ENCODE measurements around the gene RNF145. TPM values are rescaled to one million over a fixed set of nuclear protein-coding genes. Genes with fewer than 3 reads are reported as not detected.

The RNF145 gene
- total and polyA plus RNA-seq, 2 of the 13 experiments (the other 11 are each of a cell fraction or from before 2014, with no cell fraction given): 24.6 TPM

- TF ChIP-seq UBTF (CRISPR knock-in tag; IDR thresholded peaks at IDR 0.05) (no peak), KDM4B (CRISPR knock-in tag; IDR thresholded peaks at IDR 0.05) (no peak), MAX (IDR thresholded peaks at IDR 0.05) (no peak), IRF2 (CRISPR knock-in tag; IDR thresholded peaks at IDR 0.05) (no peak), CERS6 (CRISPR knock-in tag; IDR thresholded peaks at IDR 0.05) (no peak), HOXD1 (CRISPR knock-in tag; IDR thresholded peaks at IDR 0.05) (no peak), ZNF513 (CRISPR knock-in tag; conservative IDR thresholded peaks at IDR 0.05) (no peak), ZNF431 (CRISPR knock-in tag; IDR thresholded peaks at IDR 0.05; ENCODE audit: borderline replicate concordance, low read depth) (no peak), SMARCE1 (IDR thresholded peaks at IDR 0.05; ENCODE audit: borderline replicate concordance) (no peak), ZNF12 (CRISPR knock-in tag; IDR thresholded peaks at IDR 0.05) (no peak), PHF21A (CRISPR knock-in tag; IDR thresholded peaks at IDR 0.05) (no peak), GPN1 (CRISPR knock-in tag; IDR thresholded peaks at IDR 0.05; ENCODE audit: borderline replicate concordance) (no peak), ZNF333 (CRISPR knock-in tag; IDR thresholded peaks at IDR 0.05; ENCODE audit: borderline replicate concordance) (no peak), POGZ (CRISPR knock-in tag; IDR thresholded peaks at IDR 0.05) (peak; percentile 30; the same call in 1 of the 2 replicates), NCOR1 (IDR thresholded peaks at IDR 0.05; ENCODE audit: borderline replicate concordance, low read length) (peak; percentile 45; the same call in 1 of the 2 replicates), SAP130 (CRISPR knock-in tag; IDR thresholded peaks at IDR 0.05; ENCODE audit: low read depth) (peak; percentile 43), ARNT (IDR thresholded peaks at IDR 0.05) (no peak), KLF12 (CRISPR knock-in tag; IDR thresholded peaks at IDR 0.05; ENCODE audit: borderline replicate concordance) (no peak), ZNF337 (CRISPR knock-in tag; IDR thresholded peaks at IDR 0.05; ENCODE audit: borderline replicate concordance, low read depth) (no peak), MAFK (conservative IDR thresholded peaks at IDR 0.05 in 1 of 2, IDR thresholded peaks at IDR 0.05 in 1 of 2; ENCODE audit: low read length in 2 of 2) (no peak), ZNF33B (CRISPR knock-in tag; IDR thresholded peaks at IDR 0.05) (no peak), SKI (IDR thresholded peaks at IDR 0.05; ENCODE audit: partially characterized antibody) (no peak), ZNF644 (CRISPR knock-in tag; IDR thresholded peaks at IDR 0.05; ENCODE audit: low read depth) (no peak), ZKSCAN5 (CRISPR knock-in tag; IDR thresholded peaks at IDR 0.05) (no peak), TCF7L2 (IDR thresholded peaks at IDR 0.05; ENCODE audit: low read depth, low read length) (no peak), KLF11 (CRISPR knock-in tag; IDR thresholded peaks at IDR 0.05) (no peak), JARID2 (CRISPR knock-in tag; IDR thresholded peaks at IDR 0.05; ENCODE audit: insufficient replicate concordance) (no peak), PCBP1 (IDR thresholded peaks at IDR 0.05; ENCODE audit: borderline replicate concordance, low read depth, low read length) (no peak), EED (CRISPR knock-in tag; IDR thresholded peaks at IDR 0.05) (no peak)
Measured at GRCh38 chr5:159182691-159183090, 26.7 kb downstream of the RNF145 start (continued).

Data from HepG2 (cell line).